ENCODE results near the gene SMC4.

Gene SMC4

GRCh38 chr3:160474416-160474838 lies 75.0 kb downstream of the SMC4 start:
- ATAC-seq (no peak), DNase-seq (ENCODE audit: low spot score in 2 of 2) (no peak)
- no peaks in the 10 kb centered on the region for H3K9me3 Mint-ChIP-seq
- H3K4me1 Mint-ChIP-seq: no peaks in the 10 kb centered on the region
- no peak overlapping the region for H3K4me3 Mint-ChIP-seq
- no peaks in the 10 kb centered on the region for H3K36me3 Mint-ChIP-seq
- no peak overlapping the region for H3K27ac Mint-ChIP-seq

DNA sequence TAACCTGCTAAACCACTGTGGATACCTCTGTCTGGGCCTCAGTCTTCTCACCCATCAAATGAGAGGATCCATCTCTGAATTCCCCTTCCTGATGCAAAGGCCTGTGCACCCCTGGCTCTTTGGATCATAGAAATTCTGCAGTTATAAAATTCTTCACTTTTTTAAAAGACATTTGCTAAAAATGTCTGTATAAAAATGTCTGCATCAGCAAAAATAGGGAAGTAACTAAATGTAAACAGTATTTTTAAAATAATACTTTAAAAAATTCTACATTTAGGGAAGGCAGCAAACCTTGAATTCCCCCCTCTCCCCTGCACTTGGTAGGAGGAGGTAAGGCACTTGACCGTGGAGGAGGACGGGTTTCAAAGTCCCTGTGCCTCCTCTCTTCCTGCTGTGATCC lies 75.7 kb downstream of the SMC4 start:
- Mint-ChIP-seq H3K9me3 (no peaks in the 10 kb centered on the region), H3K4me1 (no peaks in the 10 kb centered on the region), H3K27ac (no peak overlapping the region), H3K36me3 (no peaks in the 10 kb centered on the region), H3K4me3 (no peak overlapping the region)
- ATAC-seq (no peak), DNase-seq (ENCODE audit: low spot score in 2 of 2) (no peak)

- ATAC-seq: no peak
- Mint-ChIP-seq H3K4me1 (no peaks in the 10 kb centered on the region), H3K36me3 (no peaks in the 10 kb centered on the region), H3K9me3 (no peaks in the 10 kb centered on the region), H3K27ac (no peak overlapping the region), H3K4me3 (no peak overlapping the region)
- no peak for DNase-seq (ENCODE audit: low spot score in 2 of 2)
These were observed 76.4 kb downstream of the SMC4 start for GRCh38 chr3:160475884-160476283.

GRCh38 chr3:160477750-160478149 lies 78.3 kb downstream of the SMC4 start:
- H3K36me3 Mint-ChIP-seq: no peaks in the 10 kb centered on the region
- H3K9me3 Mint-ChIP-seq: no peaks in the 10 kb centered on the region
- DNase-seq (ENCODE audit: low spot score in 2 of 2) (no peak), ATAC-seq (no peak)
- H3K27ac Mint-ChIP-seq: no peak overlapping the region
- no peak overlapping the region for H3K4me3 Mint-ChIP-seq
- H3K4me1 Mint-ChIP-seq: no peaks in the 10 kb centered on the region

- Mint-ChIP-seq H3K4me1 (no peaks in the 10 kb centered on the region), H3K36me3 (no peaks in the 10 kb centered on the region), H3K4me3 (no peak overlapping the region), H3K9me3 (no peaks in the 10 kb centered on the region), H3K27ac (no peak overlapping the region)
- no peak for ATAC-seq
- no peak for DNase-seq (ENCODE audit: low spot score in 2 of 2)
These were observed 78.9 kb downstream of the SMC4 start for GRCh38 chr3:160478338-160478737.

- H3K4me3 Mint-ChIP-seq: no peak overlapping the region
- H3K27ac Mint-ChIP-seq: no peak overlapping the region
- no peak for DNase-seq (ENCODE audit: low spot score in 2 of 2)
- no peaks in the 10 kb centered on the region for H3K4me1 Mint-ChIP-seq
- no peaks in the 10 kb centered on the region for H3K36me3 Mint-ChIP-seq
- H3K9me3 Mint-ChIP-seq: no peaks in the 10 kb centered on the region
- no peak for ATAC-seq
These were observed 79.9 kb downstream of the SMC4 start for GRCh38 chr3:160479376-160479775.

- DNase-seq (ENCODE audit: low spot score in 2 of 2) (no peak), ATAC-seq (no peak)
- no peaks in the 10 kb centered on the region for H3K9me3 Mint-ChIP-seq
- no peaks in the 10 kb centered on the region for H3K36me3 Mint-ChIP-seq
- H3K4me3 Mint-ChIP-seq: no peak overlapping the region
- no peak overlapping the region for H3K27ac Mint-ChIP-seq
- peaks cover 6% of the 10 kb centered on the region for H3K4me1 Mint-ChIP-seq
These were observed 81.5 kb downstream of the SMC4 start for GRCh38 chr3:160480931-160481330.

DNA sequence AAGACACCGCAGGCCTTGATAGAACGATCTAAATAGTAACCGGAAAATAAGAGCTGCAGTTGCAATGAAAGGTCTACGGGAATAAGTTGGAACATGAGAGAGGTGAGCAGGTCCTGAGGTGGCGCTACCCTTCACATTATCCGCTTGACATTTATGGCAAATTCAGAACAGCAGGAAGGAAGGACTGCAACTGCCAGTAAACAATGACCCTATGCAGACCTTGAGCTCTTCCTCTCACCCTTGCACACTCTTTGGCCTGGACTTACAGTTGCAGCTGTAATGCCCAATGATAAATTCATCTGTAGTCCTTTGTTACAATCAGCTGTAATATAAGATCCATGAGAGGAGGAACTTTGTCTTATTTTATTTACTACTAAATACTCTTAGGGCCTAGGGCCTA lies 82.4 kb downstream of the SMC4 start:
- Mint-ChIP-seq H3K4me3 (no peak overlapping the region), H3K4me1 (peaks cover 6% of the 10 kb centered on the region), H3K27ac (no peak overlapping the region), H3K36me3 (no peaks in the 10 kb centered on the region), H3K9me3 (no peaks in the 10 kb centered on the region)
- ATAC-seq (no peak), DNase-seq (ENCODE audit: low spot score in 2 of 2) (no peak)

DNA sequence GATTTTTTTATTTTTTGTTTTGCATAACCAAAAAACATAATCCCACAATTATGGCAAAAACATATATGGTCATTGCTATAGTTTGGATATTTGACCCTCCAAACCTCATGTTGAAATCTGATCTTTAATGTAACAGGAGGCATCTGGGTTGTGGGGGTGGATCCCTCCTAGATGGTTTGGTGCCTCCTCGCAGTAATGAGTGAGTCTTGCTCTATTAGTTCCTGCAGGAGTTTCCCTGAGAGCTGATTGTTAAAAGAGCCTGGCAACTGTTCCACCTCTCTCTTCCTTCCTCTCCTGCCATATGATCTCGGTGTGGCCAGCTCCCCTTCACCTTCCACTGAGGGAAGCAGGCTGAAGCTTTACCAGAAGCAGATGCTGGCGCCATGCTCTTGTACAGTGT lies 83.3 kb downstream of the SMC4 start:
- no peak for ATAC-seq
- no peak overlapping the region for H3K27ac Mint-ChIP-seq
- no peak overlapping the region for H3K4me3 Mint-ChIP-seq

More for the DNA sequence above, 83.3 kb downstream of the SMC4 start:
- peaks cover 6% of the 10 kb centered on the region for H3K4me1 Mint-ChIP-seq
- no peaks in the 10 kb centered on the region for H3K36me3 Mint-ChIP-seq
- no peaks in the 10 kb centered on the region for H3K9me3 Mint-ChIP-seq
- DNase-seq (ENCODE audit: low spot score in 2 of 2): no peak

Measured in stimulated activated effector memory CD8-positive, alpha-beta T cell treated with anti-CD3 and anti-CD28 coated beads, Interleukin-12 subunit alpha, Interleukin-12 subunit beta, amount 100 ng/mL, for 72 hours (primary cell).